22Rv1 (cell line): Measurements from ENCODE around the gene RARS2.

Source experiments
- H3K27ac ChIP-seq: fragments of 450-650 bp; 2 replicates; pipeline ENCODE4 v1.5.1; 2017
- ZFX ChIP-seq: fragments of 450-650 bp; IDR thresholded peaks from 2 replicates; pipeline ENCODE4 v1.6.1; 2017; ENCODE audit warnings: antibody characterized with exemption, borderline replicate concordance
- TF ChIP-seq, protein P1 (sequence below): fragments of 450-650 bp; IDR thresholded peaks from 2 replicates; pipeline ENCODE4 v1.5.1; 2017; ENCODE audit warnings: mild to moderate bottlenecking

The RARS2 gene

DNA sequence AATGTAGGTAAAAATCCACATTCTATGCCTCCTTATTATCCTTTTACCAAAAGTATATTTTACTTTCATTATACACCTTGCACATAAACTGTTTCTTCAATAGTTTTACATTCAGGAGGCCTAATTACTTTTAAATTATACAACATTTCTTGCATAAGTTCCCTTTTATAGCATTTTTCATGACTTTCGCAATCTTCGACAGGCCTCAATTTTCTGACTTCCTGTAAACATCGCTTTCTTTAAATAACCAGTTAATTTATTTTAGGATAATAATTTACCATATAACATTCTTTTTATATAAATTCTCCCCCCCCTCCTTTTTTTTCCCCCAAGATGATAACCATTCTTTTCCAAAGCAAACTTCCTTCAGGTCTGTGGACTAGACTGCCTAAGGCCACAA lies 107.9 kb downstream of the RARS2 start:
- TF ChIP-seq ZFX = no peak
- TF ChIP-seq, protein P1, sequence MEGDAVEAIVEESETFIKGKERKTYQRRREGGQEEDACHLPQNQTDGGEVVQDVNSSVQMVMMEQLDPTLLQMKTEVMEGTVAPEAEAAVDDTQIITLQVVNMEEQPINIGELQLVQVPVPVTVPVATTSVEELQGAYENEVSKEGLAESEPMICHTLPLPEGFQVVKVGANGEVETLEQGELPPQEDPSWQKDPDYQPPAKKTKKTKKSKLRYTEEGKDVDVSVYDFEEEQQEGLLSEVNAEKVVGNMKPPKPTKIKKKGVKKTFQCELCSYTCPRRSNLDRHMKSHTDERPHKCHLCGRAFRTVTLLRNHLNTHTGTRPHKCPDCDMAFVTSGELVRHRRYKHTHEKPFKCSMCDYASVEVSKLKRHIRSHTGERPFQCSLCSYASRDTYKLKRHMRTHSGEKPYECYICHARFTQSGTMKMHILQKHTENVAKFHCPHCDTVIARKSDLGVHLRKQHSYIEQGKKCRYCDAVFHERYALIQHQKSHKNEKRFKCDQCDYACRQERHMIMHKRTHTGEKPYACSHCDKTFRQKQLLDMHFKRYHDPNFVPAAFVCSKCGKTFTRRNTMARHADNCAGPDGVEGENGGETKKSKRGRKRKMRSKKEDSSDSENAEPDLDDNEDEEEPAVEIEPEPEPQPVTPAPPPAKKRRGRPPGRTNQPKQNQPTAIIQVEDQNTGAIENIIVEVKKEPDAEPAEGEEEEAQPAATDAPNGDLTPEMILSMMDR = no peak

DNA sequence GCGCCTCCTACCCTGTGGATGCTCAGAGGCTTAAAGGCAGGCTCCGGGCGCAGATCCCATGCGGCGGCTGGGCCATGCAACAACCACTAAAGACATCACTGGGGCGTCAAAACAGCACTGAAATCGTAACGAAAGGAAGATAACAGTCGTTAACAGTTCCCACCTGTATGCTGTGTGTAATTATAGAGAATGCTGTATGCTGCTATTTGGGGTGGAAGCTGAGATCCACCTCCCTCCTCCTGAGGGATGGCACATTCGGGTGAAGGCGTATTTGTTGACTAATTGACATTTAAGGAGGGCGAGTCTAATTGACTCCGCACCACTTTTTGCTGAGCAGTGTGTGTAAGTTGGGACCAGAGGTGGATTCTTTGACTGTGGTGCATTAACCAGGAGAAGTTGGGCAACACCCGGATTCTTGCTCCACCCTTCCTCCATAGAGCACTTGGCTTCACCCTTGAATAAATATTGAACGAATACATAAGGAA lies 116.3 kb downstream of the RARS2 start:
- TF ChIP-seq, protein P1 = no peak
- no peak for TF ChIP-seq ZFX
- H3K27ac ChIP-seq = peak overlapping the region; percentile 80

More for the DNA sequence above, 107.9 kb downstream of the RARS2 start:
- H3K27ac ChIP-seq = no peak overlapping the region

DNA sequence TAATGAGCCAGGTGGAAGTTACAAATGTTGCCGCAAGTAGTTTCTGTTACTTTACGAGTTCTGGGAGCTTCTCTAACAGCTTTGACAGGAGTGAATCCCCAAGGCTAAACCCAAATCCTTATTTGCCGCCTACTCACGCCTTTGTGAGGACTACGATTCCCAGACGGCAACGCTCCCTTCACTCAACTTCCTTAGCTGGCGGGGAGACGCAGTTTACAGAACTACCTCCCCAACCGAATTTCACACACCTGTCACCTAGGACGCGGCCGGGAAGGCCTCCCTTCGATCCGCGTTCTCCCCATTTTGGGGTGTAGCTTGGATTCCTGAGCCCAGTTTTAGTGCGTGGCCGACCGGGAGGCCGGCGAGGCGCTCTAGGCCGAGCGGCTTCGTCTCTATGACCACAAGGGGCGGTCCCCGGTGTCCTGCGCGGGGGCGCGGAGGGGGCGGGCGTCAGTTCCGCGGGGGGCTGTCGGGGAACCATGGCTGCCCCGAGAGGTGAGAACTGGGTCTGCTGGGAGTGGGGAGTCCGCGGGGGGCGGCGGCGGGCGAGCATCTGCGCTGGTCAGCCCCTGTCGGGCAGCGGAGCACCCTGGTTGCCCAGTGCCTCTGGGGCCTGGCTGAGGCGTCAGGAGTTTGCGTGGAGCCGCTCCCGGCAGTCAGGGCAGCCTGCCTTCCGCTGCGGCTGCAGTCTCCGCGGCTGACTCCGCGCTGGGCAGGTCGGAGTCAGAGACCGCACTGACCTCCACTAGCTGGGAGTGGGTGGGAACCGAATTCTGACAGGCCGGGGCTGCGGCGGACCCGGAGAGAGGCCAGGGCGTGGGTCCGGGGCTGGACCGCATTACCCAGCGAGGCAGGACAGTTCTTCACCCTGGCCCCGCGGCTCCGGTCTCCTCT lies 117.0 kb downstream of the RARS2 start, which contains the start of gene SLC35A1:
TSS of gene SLC35A1 (plus strand) at position 450 of the 894 bp plus-strand sequence. CDS start at position 480, 30 bp downstream.
- H3K27ac ChIP-seq = peak within 1 kb of the TSS; percentile 80
- TF ChIP-seq ZFX = no peak
- TF ChIP-seq, protein P1 = no peak

DNA sequence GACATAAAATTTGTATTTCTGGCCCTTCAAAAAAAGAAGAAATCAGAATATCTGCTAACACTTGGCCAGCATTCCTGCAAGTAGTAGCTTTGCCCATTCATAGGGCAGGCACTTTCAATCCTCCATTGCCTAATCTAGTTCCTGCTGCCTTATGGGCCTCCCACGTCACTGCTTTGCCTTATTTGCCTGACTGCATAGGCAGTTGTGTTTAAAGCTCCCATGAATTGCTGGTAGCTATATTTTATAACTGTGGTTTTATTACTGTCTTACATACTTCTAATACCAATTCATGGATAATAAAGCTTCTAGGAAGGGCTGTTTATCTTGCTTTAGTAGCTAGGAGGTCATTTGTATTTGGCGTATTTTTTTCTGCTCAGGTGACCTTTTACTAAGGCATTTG lies 124.7 kb downstream of the RARS2 start:
- no peak overlapping the region for H3K27ac ChIP-seq
- TF ChIP-seq, protein P1 = no peak
- TF ChIP-seq ZFX = no peak
